Lower leg skin (tissue), 3 donors: ENCODE measurements around the gene TMEM164.

Source experiments
- POLR2A ChIP-seq, 2 donors: fragments of 450-650 bp; IDR thresholded peaks; one replicate each; pipeline ENCODE4 v1.6.1; 2016 to 2017; ENCODE audit warnings: antibody characterized with exemption in 2 of 2, mild to moderate bottlenecking in 1 of 2, moderate library complexity in 1 of 2
- TF ChIP-seq, protein P1 (sequence below), 3 donors: fragments of 450-650 bp; IDR thresholded peaks; one replicate each; pipeline ENCODE4 v1.5.1; 2016; ENCODE audit warnings: antibody characterized with exemption in 3 of 3, mild to moderate bottlenecking in 3 of 3, moderate library complexity in 2 of 3

DNA sequence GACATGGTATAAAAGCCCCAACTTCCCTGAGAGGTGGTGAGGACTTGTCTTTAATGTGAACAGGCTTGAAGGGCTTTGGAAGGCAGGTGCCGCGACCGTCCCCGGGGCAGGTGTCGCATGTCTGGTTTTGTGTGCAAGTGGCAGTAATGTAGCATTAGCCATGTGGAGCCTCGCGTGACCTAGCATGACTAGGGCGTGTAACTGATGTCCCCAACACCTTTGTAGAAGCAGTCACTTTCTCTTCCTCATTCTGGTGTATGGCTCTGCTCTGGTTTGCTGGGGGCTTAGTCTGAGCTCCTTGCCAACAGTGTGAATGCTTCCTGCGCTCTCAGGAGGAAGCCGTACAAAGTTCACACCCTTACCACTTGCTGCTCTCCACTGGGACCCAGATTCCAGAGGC, 169.3 kb downstream of the TMEM164 start:
- TF ChIP-seq, protein P1, sequence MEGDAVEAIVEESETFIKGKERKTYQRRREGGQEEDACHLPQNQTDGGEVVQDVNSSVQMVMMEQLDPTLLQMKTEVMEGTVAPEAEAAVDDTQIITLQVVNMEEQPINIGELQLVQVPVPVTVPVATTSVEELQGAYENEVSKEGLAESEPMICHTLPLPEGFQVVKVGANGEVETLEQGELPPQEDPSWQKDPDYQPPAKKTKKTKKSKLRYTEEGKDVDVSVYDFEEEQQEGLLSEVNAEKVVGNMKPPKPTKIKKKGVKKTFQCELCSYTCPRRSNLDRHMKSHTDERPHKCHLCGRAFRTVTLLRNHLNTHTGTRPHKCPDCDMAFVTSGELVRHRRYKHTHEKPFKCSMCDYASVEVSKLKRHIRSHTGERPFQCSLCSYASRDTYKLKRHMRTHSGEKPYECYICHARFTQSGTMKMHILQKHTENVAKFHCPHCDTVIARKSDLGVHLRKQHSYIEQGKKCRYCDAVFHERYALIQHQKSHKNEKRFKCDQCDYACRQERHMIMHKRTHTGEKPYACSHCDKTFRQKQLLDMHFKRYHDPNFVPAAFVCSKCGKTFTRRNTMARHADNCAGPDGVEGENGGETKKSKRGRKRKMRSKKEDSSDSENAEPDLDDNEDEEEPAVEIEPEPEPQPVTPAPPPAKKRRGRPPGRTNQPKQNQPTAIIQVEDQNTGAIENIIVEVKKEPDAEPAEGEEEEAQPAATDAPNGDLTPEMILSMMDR (IDR thresholded peaks at IDR 0.05) = no peak
- TF ChIP-seq POLR2A (IDR thresholded peaks at IDR 0.05) = no peak
